ENCODE measurements around the gene RC3H1. TPM values are rescaled to one million over a fixed set of nuclear protein-coding genes. Genes with fewer than 3 reads are reported as not detected.

The RC3H1 gene
- total and polyA plus RNA-seq, 2 of the 8 experiments (the other 6 are each of a cell fraction or from before 2014, with no cell fraction given), result 7.4 to 32.2 TPM

- H2BK5ac ChIP-seq (ENCODE audit: low read depth, low read length), result no peak overlapping the region
- H3K4me2 ChIP-seq (ENCODE audit: insufficient read depth in 1 of 2, low read depth in 2 of 2, low read length in 2 of 2), result no peak overlapping the region
- H3K23me2 ChIP-seq (ENCODE audit: low read depth, low read length), result no peaks in the 10 kb centered on the region
- no peak overlapping the region for H4K5ac ChIP-seq (ENCODE audit: insufficient read length, low read depth, low read length)
- CTCF ChIA-PET (ENCODE audit: partially characterized antibody), result interaction anchor here (1.5 kb wide), 1 partner anchor 20 kb away, joined by 3 read pairs; no protein-coding TSS in a partner anchor
- no peak overlapping the region for H2BK15ac ChIP-seq (ENCODE audit: low read length)
- H3K4me3 ChIP-seq (ENCODE audit: extremely low read depth in 1 of 4, insufficient read depth in 2 of 4, low read depth in 3 of 4, low read length in 4 of 4), result no peak overlapping the region
- H2AK5ac ChIP-seq (ENCODE audit: low read depth, low read length), result no peak overlapping the region
- TF ChIP-seq JUN (IDR thresholded peaks at IDR 0.05; ENCODE audit: low read depth, low read length), result no peak
- H2BK12ac ChIP-seq (ENCODE audit: low read depth, low read length), result no peak overlapping the region
- H2AFZ ChIP-seq (ENCODE audit: low read length), result no peak overlapping the region
- DNase-seq (ENCODE audit: low read depth in 1 of 2, low spot score in 2 of 2), result no peak
- no peaks in the 10 kb centered on the region; a peak in 1 of 8 replicates for H3K36me3 ChIP-seq (ENCODE audit: control insufficient read depth in 2 of 4, insufficient read depth in 4 of 4, low read length in 3 of 4)
- H3K23ac ChIP-seq (ENCODE audit: insufficient read length), result no peak overlapping the region
- POLR2A ChIA-PET (ENCODE audit: partially characterized antibody), result interaction anchor here (1.2 to 1.6 kb wide), 2 partner anchors 26 to 28 kb away, joined by 6 to 9 read pairs; partner anchors contain the start of genes GAS5 and ZBTB37
- H4K8ac ChIP-seq (ENCODE audit: extremely low read depth, insufficient read depth, low read length), result no peak overlapping the region
- H3K79me1 ChIP-seq (ENCODE audit: low read depth, low read length), result no peaks in the 10 kb centered on the region; the same call in 1 of the 2 replicates
- H3K14ac ChIP-seq (ENCODE audit: insufficient read length), result no peak overlapping the region
- no peak overlapping the region; the same call in 1 of the 2 replicates for H3K18ac ChIP-seq (ENCODE audit: extremely low read depth, low read length)
- H3K9me3 ChIP-seq (ENCODE audit: insufficient read depth in 2 of 2, low read depth in 1 of 2, low read length in 1 of 2), result no peaks in the 10 kb centered on the region
- no peak overlapping the region for H3K27ac ChIP-seq (ENCODE audit: low read depth, low read length)
- no peaks in the 10 kb centered on the region for H3K79me2 ChIP-seq (ENCODE audit: control insufficient read depth in 1 of 2, insufficient read depth in 2 of 2, low read length in 2 of 2)
- H3K27me3 ChIP-seq (replicated peaks in 1 of 4; ENCODE audit: control insufficient read depth in 3 of 4, extremely low read depth in 1 of 4, insufficient read depth in 3 of 4, low read length in 3 of 4), result no peaks in the 10 kb centered on the region
- H3K4ac ChIP-seq (replicated peaks; ENCODE audit: insufficient read length, low read depth, low read length), result no peak overlapping the region
- no peak for FAIRE-seq
- no peak overlapping the region for H2BK120ac ChIP-seq (replicated peaks; ENCODE audit: low read depth, low read length)
- no peak overlapping the region for H3K56ac ChIP-seq (replicated peaks; ENCODE audit: insufficient read length, low read depth, low read length)
- H2BK20ac ChIP-seq (ENCODE audit: low read length), result no peak overlapping the region
- no peak overlapping the region for H3K9ac ChIP-seq (replicated peaks in 1 of 4; ENCODE audit: extremely low read depth in 1 of 4, low read depth in 3 of 4, low read length in 3 of 4)
- H3K4me1 ChIP-seq (replicated peaks in 1 of 4; ENCODE audit: control insufficient read depth in 3 of 4, insufficient read depth in 4 of 4, low read length in 3 of 4), result peaks cover 0 to 3% (median 0%) of the 10 kb centered on the region in 4 experiments; a peak in 1 of 7 replicates
- H4K20me1 ChIP-seq (replicated peaks in 1 of 2; ENCODE audit: control insufficient read depth in 1 of 2, insufficient read depth in 2 of 2, low read length in 2 of 2), result no peaks in the 10 kb centered on the region
- whole genome bisulfite sequencing, 2 experiments (ENCODE audit: extremely low coverage in 1 of 2, insufficient coverage in 1 of 2, insufficient read length in 1 of 2, insufficient replicate concordance in 2 of 2, low coverage in 1 of 2, low lambda C conversion rate in 2 of 2, missing lambda C conversion rate in 1 of 2), result 88% methylated on average over 3 of the region's 3 CpGs; no CpG with 5 or more reads in 1 of the 2 experiments
- H4K91ac ChIP-seq (replicated peaks; ENCODE audit: insufficient read length, low read length), result no peak overlapping the region
Measured at GRCh38 chr1:173894189-173894588, 128.0 kb downstream of the RC3H1 start.

Measured in H1 (cell line).